ENCODE measurements around the gene BHLHE41.
A peak's percentile ranks its signal among the peaks of the same experiment; 100 is the strongest.

Gene BHLHE41

GRCh38 chr12:26113181-26113654, 11.6 kb downstream of the BHLHE41 start:
- peak overlapping the region; percentile 81 for H3K27ac ChIP-seq
- TF ChIP-seq, protein P1, sequence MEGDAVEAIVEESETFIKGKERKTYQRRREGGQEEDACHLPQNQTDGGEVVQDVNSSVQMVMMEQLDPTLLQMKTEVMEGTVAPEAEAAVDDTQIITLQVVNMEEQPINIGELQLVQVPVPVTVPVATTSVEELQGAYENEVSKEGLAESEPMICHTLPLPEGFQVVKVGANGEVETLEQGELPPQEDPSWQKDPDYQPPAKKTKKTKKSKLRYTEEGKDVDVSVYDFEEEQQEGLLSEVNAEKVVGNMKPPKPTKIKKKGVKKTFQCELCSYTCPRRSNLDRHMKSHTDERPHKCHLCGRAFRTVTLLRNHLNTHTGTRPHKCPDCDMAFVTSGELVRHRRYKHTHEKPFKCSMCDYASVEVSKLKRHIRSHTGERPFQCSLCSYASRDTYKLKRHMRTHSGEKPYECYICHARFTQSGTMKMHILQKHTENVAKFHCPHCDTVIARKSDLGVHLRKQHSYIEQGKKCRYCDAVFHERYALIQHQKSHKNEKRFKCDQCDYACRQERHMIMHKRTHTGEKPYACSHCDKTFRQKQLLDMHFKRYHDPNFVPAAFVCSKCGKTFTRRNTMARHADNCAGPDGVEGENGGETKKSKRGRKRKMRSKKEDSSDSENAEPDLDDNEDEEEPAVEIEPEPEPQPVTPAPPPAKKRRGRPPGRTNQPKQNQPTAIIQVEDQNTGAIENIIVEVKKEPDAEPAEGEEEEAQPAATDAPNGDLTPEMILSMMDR (IDR thresholded peaks at IDR 0.05) = no peak
- TF ChIP-seq ZFX (IDR thresholded peaks at IDR 0.05; ENCODE audit: borderline replicate concordance) = no peak

- H3K27ac ChIP-seq = peak overlapping the region; percentile 81
- TF ChIP-seq, protein P1 (IDR thresholded peaks at IDR 0.05) = no peak
- no peak for TF ChIP-seq ZFX (IDR thresholded peaks at IDR 0.05; ENCODE audit: borderline replicate concordance)
These were observed 12.1 kb downstream of the BHLHE41 start for GRCh38 chr12:26112703-26113147.

GRCh38 chr12:26112232-26112631, 12.6 kb downstream of the BHLHE41 start:
- TF ChIP-seq, protein P1 (IDR thresholded peaks at IDR 0.05) = no peak
- TF ChIP-seq ZFX (IDR thresholded peaks at IDR 0.05; ENCODE audit: borderline replicate concordance) = no peak
- H3K27ac ChIP-seq = peak overlapping the region; percentile 81

GRCh38 chr12:26109343-26109881, 15.4 kb downstream of the BHLHE41 start:
- TF ChIP-seq ZFX (IDR thresholded peaks at IDR 0.05; ENCODE audit: borderline replicate concordance) = no peak
- TF ChIP-seq, protein P1 (IDR thresholded peaks at IDR 0.05) = no peak
- no peak overlapping the region for H3K27ac ChIP-seq

DNA sequence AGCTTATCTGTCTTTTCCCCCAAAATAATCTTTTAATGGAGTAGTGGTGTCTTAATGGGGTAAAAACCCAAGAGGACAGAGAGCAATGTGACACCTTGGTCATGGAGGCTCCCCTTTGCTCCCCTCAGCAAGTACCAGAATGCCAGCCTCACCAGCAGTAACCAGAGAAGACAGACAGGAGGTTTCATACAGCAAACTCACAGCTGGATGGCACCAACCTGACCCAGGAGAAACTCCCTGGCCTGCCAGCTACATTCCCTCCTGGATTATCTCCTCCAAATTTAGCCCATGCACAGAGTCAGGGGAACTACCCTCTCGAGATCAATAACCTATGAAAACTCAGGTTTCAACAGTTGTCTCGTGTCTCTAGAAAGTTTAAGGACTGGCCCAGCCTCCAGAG, 15.9 kb downstream of the BHLHE41 start:
- no peak overlapping the region for H3K27ac ChIP-seq
- TF ChIP-seq, protein P1 (IDR thresholded peaks at IDR 0.05) = no peak
- TF ChIP-seq ZFX (IDR thresholded peaks at IDR 0.05; ENCODE audit: borderline replicate concordance) = no peak

DNA sequence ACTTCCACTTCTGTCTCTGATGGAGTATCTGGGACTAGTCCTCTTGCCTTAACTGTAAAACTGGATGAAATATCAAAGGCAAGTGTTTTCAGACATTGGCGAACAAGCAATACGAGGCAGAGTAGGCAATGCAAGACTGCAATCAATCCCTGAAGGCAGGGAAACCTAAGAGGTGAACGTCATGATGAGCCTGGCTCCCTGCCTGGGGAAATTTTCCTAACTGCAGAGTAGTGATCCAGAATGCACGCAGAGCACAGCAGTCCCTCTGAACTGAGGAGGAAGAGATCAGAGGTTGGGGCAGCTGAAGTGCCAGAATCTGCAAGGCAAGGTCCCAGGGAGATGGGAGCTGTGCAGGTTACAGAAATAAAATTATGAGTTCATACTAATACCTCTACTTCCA, 18.5 kb downstream of the BHLHE41 start:
- TF ChIP-seq ZFX (IDR thresholded peaks at IDR 0.05; ENCODE audit: borderline replicate concordance) = no peak
- TF ChIP-seq, protein P1 (IDR thresholded peaks at IDR 0.05) = no peak
- no peak overlapping the region for H3K27ac ChIP-seq

- TF ChIP-seq, protein P1 (IDR thresholded peaks at IDR 0.05) = no peak
- TF ChIP-seq ZFX (IDR thresholded peaks at IDR 0.05; ENCODE audit: borderline replicate concordance) = no peak
- no peak overlapping the region for H3K27ac ChIP-seq
These were observed 21.9 kb downstream of the BHLHE41 start for GRCh38 chr12:26102953-26103352.
